OCI-LY1 (cell line): Measurements from ENCODE around the gene TSN.
A peak's percentile ranks its signal among the peaks of the same experiment; 100 is the strongest.

Experiments
- H2AFZ ChIP-seq: fragments of 200-600 bp; sonication (generic), shearing (Covaris generic); 2 replicates; pipeline ENCODE4 v1.6.0; 2014; ENCODE audit warnings: antibody characterized with exemption, mild to moderate bottlenecking, low read length
- H3F3A ChIP-seq: fragments of 200-600 bp; sonication (generic), shearing (Covaris generic); 2 replicates; pipeline ENCODE4 v1.6.0; 2014; ENCODE audit warnings: mild to moderate bottlenecking, antibody characterized with exemption, low read length, moderate library complexity; ENCODE audit not compliant: insufficient read depth
- H3K27ac ChIP-seq: fragments of 200-600 bp; sonication (generic); 2 replicates; pipeline ENCODE4 v1.5.1; 2014; ENCODE audit warnings: low read length, mixed run types, mild to moderate bottlenecking, low read depth; ENCODE audit not compliant: poor library complexity, severe bottlenecking
- H3K27me3 ChIP-seq: fragments of 200-600 bp; sonication (generic); 2 replicates; pipeline ENCODE4 v1.6.0; 2014; ENCODE audit warnings: antibody characterized with exemption, mild to moderate bottlenecking, low read length, moderate library complexity; ENCODE audit not compliant: insufficient read depth
- H3K36me3 ChIP-seq: fragments of 200-600 bp; sonication (generic); 2 replicates; pipeline ENCODE4 v1.6.1; 2014; ENCODE audit warnings: mild to moderate bottlenecking, antibody characterized with exemption, low read length, moderate library complexity, mixed read lengths; ENCODE audit not compliant: insufficient read depth
- H3K4me1 ChIP-seq: fragments of 200-600 bp; sonication (generic); 2 replicates; pipeline ENCODE4 v1.5.1; 2014; ENCODE audit warnings: mild to moderate bottlenecking, low read length, moderate library complexity; ENCODE audit not compliant: insufficient read depth, severe bottlenecking
- H3K4me2 ChIP-seq: fragments of 200-600 bp; sonication (generic), shearing (Covaris generic); 2 replicates; pipeline ENCODE4 v1.6.1; 2014; ENCODE audit warnings: low read length
- H3K4me3 ChIP-seq: fragments of 200-600 bp; sonication (generic); 2 replicates; pipeline ENCODE4 v1.5.1; 2014; ENCODE audit warnings: low read length, low read depth, mild to moderate bottlenecking, mixed read lengths; ENCODE audit not compliant: poor library complexity, severe bottlenecking
- H3K79me2 ChIP-seq: fragments of 200-600 bp; shearing (Covaris generic); 2 replicates; pipeline ENCODE4 v1.6.1; 2016; ENCODE audit warnings: mixed run types, low read length, mixed read lengths; ENCODE audit not compliant: insufficient read depth
- H3K9ac ChIP-seq: fragments of 200-600 bp; sonication (generic), shearing (Covaris generic); 2 replicates; pipeline ENCODE4 v1.6.1; 2014; ENCODE audit warnings: mild to moderate bottlenecking, low read length, mixed read lengths
- H3K9me2 ChIP-seq: fragments of 200-600 bp; sonication (generic), shearing (Covaris generic); 2 replicates; pipeline ENCODE4 v1.6.1; 2014; ENCODE audit warnings: low read depth, mild to moderate bottlenecking, low read length, mixed read lengths
- H3K9me3 ChIP-seq: fragments of 200-600 bp; shearing (Covaris generic); 2 replicates; pipeline ENCODE4 v1.6.1; 2014; ENCODE audit warnings: low read length, mixed read lengths
- H4K20me1 ChIP-seq: fragments of 200-600 bp; sonication (generic), shearing (Covaris generic); 2 replicates; pipeline ENCODE4 v1.6.0; 2016; ENCODE audit warnings: mild to moderate bottlenecking, low read length; ENCODE audit not compliant: insufficient read depth
- CTCF ChIP-seq: fragments of 200-600 bp; sonication (generic), shearing (Covaris generic); IDR thresholded peaks from 2 replicates; pipeline ENCODE4 v1.5.1; 2017; ENCODE audit warnings: mild to moderate bottlenecking, antibody characterized with exemption, low read length, moderate library complexity, mixed read lengths
- EZH2 ChIP-seq: fragments of 200-600 bp; sonication (generic), shearing (Covaris generic); IDR thresholded peaks from 2 replicates; pipeline ENCODE4 v1.8.0; 2017; ENCODE audit warnings: borderline replicate concordance, mixed run types, mild to moderate bottlenecking, antibody characterized with exemption, low read length, moderate library complexity, mixed read lengths

TSN gene

GRCh38 chr2:121798617-121799016 is 43.2 kb downstream of the TSN start:
- Histone ChIP-seq H3K4me1 (peaks cover 34% of the 10 kb centered on the region), H3K9me3 (peaks cover 5% of the 10 kb centered on the region), H3K9ac (no peak overlapping the region), H3K36me3 (no peaks in the 10 kb centered on the region; the same call in 1 of the 2 replicates), H3K27ac (no peak overlapping the region), H2AFZ (no peak overlapping the region), H3K4me3 (no peak overlapping the region), H4K20me1 (no peaks in the 10 kb centered on the region), H3F3A (peaks cover 1% of the 10 kb centered on the region; the same call in 1 of the 2 replicates), H3K27me3 (no peaks in the 10 kb centered on the region), H3K79me2 (no peaks in the 10 kb centered on the region), H3K9me2 (no peaks in the 10 kb centered on the region), H3K4me2 (no peak overlapping the region)
- TF ChIP-seq CTCF (no peak), EZH2 (no peak)

- Histone ChIP-seq H3K27me3 (no peaks in the 10 kb centered on the region), H3K9ac (no peak overlapping the region), H4K20me1 (no peaks in the 10 kb centered on the region), H3K36me3 (no peaks in the 10 kb centered on the region; the same call in 1 of the 2 replicates), H3K4me3 (no peak overlapping the region), H3K79me2 (no peaks in the 10 kb centered on the region), H3K27ac (peak overlapping the region; percentile 98), H3K4me1 (peaks cover 44% of the 10 kb centered on the region), H3K4me2 (no peak overlapping the region), H3K9me2 (no peaks in the 10 kb centered on the region), H3K9me3 (peaks cover 5% of the 10 kb centered on the region), H3F3A (peaks cover 7% of the 10 kb centered on the region; the same call in 1 of the 2 replicates), H2AFZ (no peak overlapping the region)
- TF ChIP-seq CTCF (no peak), EZH2 (no peak)
Observed at GRCh38 chr2:121801916-121802315, 46.5 kb downstream of the TSN start.

DNA sequence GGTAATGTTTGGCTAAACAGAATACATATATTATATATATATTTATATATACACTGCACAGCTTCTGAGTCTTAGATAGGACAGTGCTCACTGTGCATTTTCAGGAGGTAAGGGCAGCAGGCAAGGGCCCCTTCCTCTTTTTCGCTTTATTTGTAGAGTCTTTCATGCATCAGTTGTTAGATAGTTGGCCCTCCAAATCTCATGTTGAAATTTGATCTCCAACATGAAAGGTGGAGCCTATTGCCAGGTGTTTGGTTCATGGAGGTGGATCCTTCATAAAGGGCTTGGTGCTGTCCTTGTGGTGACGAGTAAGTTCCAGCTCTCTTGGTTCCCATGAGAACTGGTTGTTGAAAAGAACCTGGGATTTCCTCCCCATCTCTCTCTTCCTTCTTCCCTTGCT is 48.1 kb downstream of the TSN start:
- Histone ChIP-seq H3K9ac (peak overlapping the region; percentile 63), H3F3A (peaks cover 7% of the 10 kb centered on the region; the same call in 1 of the 2 replicates), H3K4me1 (peaks cover 39% of the 10 kb centered on the region), H3K79me2 (no peaks in the 10 kb centered on the region), H3K4me3 (peak overlapping the region; percentile 44), H3K27ac (peak overlapping the region; percentile 98), H4K20me1 (no peaks in the 10 kb centered on the region), H3K27me3 (no peaks in the 10 kb centered on the region), H3K9me2 (no peaks in the 10 kb centered on the region), H3K4me2 (peak overlapping the region; percentile 77), H2AFZ (no peak overlapping the region), H3K9me3 (peaks cover 5% of the 10 kb centered on the region), H3K36me3 (no peaks in the 10 kb centered on the region; the same call in 1 of the 2 replicates)
- TF ChIP-seq EZH2 (no peak), CTCF (no peak)
